GM18873 (cell line): ENCODE data around the gene HOXA3.

Experiments
- ATAC-seq: cut with Tn5 transposase; IDR thresholded peaks from one replicate; pipeline ENCODE4 v1.9.1; 2021; ENCODE audit warnings: mild to moderate bottlenecking, moderate library complexity, moderate number of reproducible peaks; ENCODE audit not compliant: unreplicated experiment, low FRiP score

Gene HOXA3

GRCh38 chr7:27168265-27168947 is 16.0 kb upstream of the HOXA3 start:
- no peak for ATAC-seq

GRCh38 chr7:27167916-27168264 is 15.5 kb upstream of the HOXA3 start:
- ATAC-seq = no peak

GRCh38 chr7:27166531-27167505 is 14.4 kb upstream of the HOXA3 start:
- no peak for ATAC-seq

GRCh38 chr7:27165996-27166530 is 13.7 kb upstream of the HOXA3 start:
- no peak for ATAC-seq

- ATAC-seq = no peak
Measured at GRCh38 chr7:27165089-27165995, 13.0 kb upstream of the HOXA3 start, which contains the start of gene HOXA9. Gene HOXA9 (minus strand): TSS chr7:27165537. CDS start chr7:27165457, 80 bp downstream.

GRCh38 chr7:27164367-27165088 is 12.1 kb upstream of the HOXA3 start:
- no peak for ATAC-seq

GRCh38 chr7:27164045-27164366 is 11.6 kb upstream of the HOXA3 start:
- ATAC-seq = no peak

GRCh38 chr7:27163288-27164044 is 11.1 kb upstream of the HOXA3 start:
- no peak for ATAC-seq

- ATAC-seq = no peak
Measured at GRCh38 chr7:27162561-27163287, 10.3 kb upstream of the HOXA3 start.

GRCh38 chr7:27161721-27162560 is 9.6 kb upstream of the HOXA3 start:
- ATAC-seq = no peak

- ATAC-seq = no peak
Measured at GRCh38 chr7:27161214-27161720, 8.9 kb upstream of the HOXA3 start.

- ATAC-seq = no peak
Measured at GRCh38 chr7:27160546-27161213, 8.3 kb upstream of the HOXA3 start.

- ATAC-seq = no peak
Measured at GRCh38 chr7:27160145-27160545, 7.8 kb upstream of the HOXA3 start.

GRCh38 chr7:27159266-27160144 is 7.1 kb upstream of the HOXA3 start:
- ATAC-seq = no peak

GRCh38 chr7:27158436-27159265 is 6.3 kb upstream of the HOXA3 start:
- no peak for ATAC-seq
